ENCODE results near the gene SAPCD1.

The SAPCD1 gene

GRCh38 chr6:31728767-31729514, 33.5 kb upstream of the SAPCD1 start, which contains the start of gene DDAH2:
Gene DDAH2 (minus strand): TSS chr6:31729299. CDS start chr6:31729161, 138 bp downstream.
- Histone ChIP-seq H3K27me3 (no peaks in the 10 kb centered on the region), H3K36me3 (peaks cover 71% of the 10 kb centered on the region), H3K9ac (peak within 1 kb of the TSS; percentile 89), H3K9me3 (no peaks in the 10 kb centered on the region), H3K4me3 (peak within 1 kb of the TSS; percentile 94), H3K4me2 (peak within 1 kb of the TSS; percentile 99), H4K20me1 (peaks cover 77% of the 10 kb centered on the region), H3K27ac (peak within 1 kb of the TSS; percentile 88), H3K4me1 (peaks cover 91% of the 10 kb centered on the region)
- no peak for TF ChIP-seq Cebpa-rat (IDR thresholded peaks at IDR 0.05)

DNA sequence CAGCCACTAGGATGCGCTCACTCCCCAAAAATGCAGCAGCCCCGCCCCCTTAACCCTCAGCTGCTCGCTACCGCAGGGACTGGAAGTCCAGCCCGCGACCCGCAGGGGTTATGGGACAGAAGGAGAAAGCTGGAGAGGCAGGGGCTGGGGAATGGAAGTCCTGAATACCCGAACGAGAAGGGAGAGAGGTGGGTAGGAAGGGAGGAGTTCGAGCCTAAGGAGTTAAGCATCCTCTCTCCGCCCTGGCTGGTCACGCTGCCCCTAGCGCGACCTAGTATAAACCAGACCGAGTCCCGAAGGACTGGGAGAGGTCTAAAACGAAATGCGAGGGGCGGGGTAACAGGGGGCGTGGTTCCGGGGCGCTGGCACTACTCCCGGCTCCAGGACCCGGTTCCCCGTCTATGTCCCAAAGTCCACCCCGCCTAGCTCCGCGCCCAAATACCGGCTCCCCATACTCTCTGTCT, 32.9 kb upstream of the SAPCD1 start:
- Histone ChIP-seq H3K9me3 (no peaks in the 10 kb centered on the region), H3K4me1 (peaks cover 91% of the 10 kb centered on the region), H3K27me3 (no peaks in the 10 kb centered on the region), H3K4me2 (peak overlapping the region; percentile 99), H4K20me1 (peaks cover 77% of the 10 kb centered on the region), H3K4me3 (peak overlapping the region; percentile 94), H3K36me3 (peaks cover 70% of the 10 kb centered on the region), H3K27ac (peak overlapping the region; percentile 88), H3K9ac (peak overlapping the region; percentile 89)
- TF ChIP-seq Cebpa-rat (IDR thresholded peaks at IDR 0.05) = no peak

- Histone ChIP-seq H4K20me1 (peaks cover 74% of the 10 kb centered on the region), H3K36me3 (peaks cover 70% of the 10 kb centered on the region), H3K4me3 (peak overlapping the region; percentile 94), H3K9ac (peak overlapping the region; percentile 89), H3K4me1 (peaks cover 87% of the 10 kb centered on the region), H3K9me3 (no peaks in the 10 kb centered on the region), H3K4me2 (peak overlapping the region; percentile 99), H3K27me3 (no peaks in the 10 kb centered on the region), H3K27ac (peak overlapping the region; percentile 88)
- no peak for TF ChIP-seq Cebpa-rat (IDR thresholded peaks at IDR 0.05)
Measured at GRCh38 chr6:31729979-31730630, 32.4 kb upstream of the SAPCD1 start.

DNA sequence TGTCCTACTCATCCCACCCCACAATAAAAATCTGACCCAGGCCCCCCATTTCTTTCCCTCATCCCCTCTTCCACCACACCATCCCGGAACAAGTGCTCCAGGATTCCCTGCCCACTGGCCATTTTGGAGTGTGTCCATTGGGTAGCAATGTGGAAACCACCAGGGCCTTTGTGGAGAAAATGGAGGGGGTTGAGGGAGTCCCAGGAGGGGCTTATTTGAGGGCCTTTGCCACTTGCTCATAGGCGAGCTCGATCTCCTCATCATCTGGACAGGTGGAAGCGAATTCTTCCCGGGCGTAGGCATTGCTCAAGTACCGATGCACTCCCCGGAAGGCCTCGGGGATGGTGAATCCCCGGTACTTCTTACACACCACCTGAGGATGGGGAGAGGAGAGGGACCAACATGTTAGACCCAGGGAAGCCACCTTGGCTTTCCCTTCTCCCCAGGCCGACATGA, 31.8 kb upstream of the SAPCD1 start:
- H4K20me1 ChIP-seq = peaks cover 74% of the 10 kb centered on the region
- peak overlapping the region; percentile 94 for H3K4me3 ChIP-seq
- H3K4me1 ChIP-seq = peaks cover 81% of the 10 kb centered on the region
- TF ChIP-seq Cebpa-rat (IDR thresholded peaks at IDR 0.05) = no peak
- H3K9ac ChIP-seq = peak overlapping the region; percentile 89; the same call in 1 of the 2 replicates
- H3K27me3 ChIP-seq = no peaks in the 10 kb centered on the region
- H3K36me3 ChIP-seq = peaks cover 67% of the 10 kb centered on the region
- no peaks in the 10 kb centered on the region for H3K9me3 ChIP-seq
- H3K4me2 ChIP-seq = peak overlapping the region; percentile 99
- H3K27ac ChIP-seq = 0 out of 2 replicates have a peak overlapping the region, but pooled peaks have one; percentile 88

- H3K9ac ChIP-seq = no peak overlapping the region
- no peak overlapping the region for H3K4me3 ChIP-seq
- H3K27ac ChIP-seq = no peak overlapping the region
- peak overlapping the region; percentile 20; the same call in 1 of the 2 replicates for H3K4me2 ChIP-seq
- peaks cover 72% of the 10 kb centered on the region for H3K4me1 ChIP-seq
- H3K36me3 ChIP-seq = peaks cover 53% of the 10 kb centered on the region
- TF ChIP-seq Cebpa-rat (IDR thresholded peaks at IDR 0.05) = no peak
- peaks cover 63% of the 10 kb centered on the region for H4K20me1 ChIP-seq
- H3K27me3 ChIP-seq = no peaks in the 10 kb centered on the region
- H3K9me3 ChIP-seq = no peaks in the 10 kb centered on the region
Measured at GRCh38 chr6:31732029-31732428, 30.4 kb upstream of the SAPCD1 start.

- Histone ChIP-seq H3K27me3 (no peaks in the 10 kb centered on the region), H3K4me2 (peak overlapping the region; percentile 98), H3K4me3 (peak overlapping the region; percentile 89), H3K36me3 (peaks cover 45% of the 10 kb centered on the region), H4K20me1 (peaks cover 49% of the 10 kb centered on the region), H3K4me1 (peaks cover 69% of the 10 kb centered on the region), H3K9ac (peak overlapping the region; percentile 97), H3K9me3 (no peaks in the 10 kb centered on the region), H3K27ac (peak overlapping the region; percentile 99)
- TF ChIP-seq Cebpa-rat (IDR thresholded peaks at IDR 0.05) = no peak
Measured at GRCh38 chr6:31733734-31734133, 28.7 kb upstream of the SAPCD1 start.

- Histone ChIP-seq H3K9me3 (no peaks in the 10 kb centered on the region), H3K36me3 (peaks cover 43% of the 10 kb centered on the region), H3K4me1 (peaks cover 70% of the 10 kb centered on the region), H3K9ac (peak overlapping the region; percentile 97), H3K27ac (peak overlapping the region; percentile 99), H4K20me1 (peaks cover 43% of the 10 kb centered on the region), H3K27me3 (no peaks in the 10 kb centered on the region), H3K4me3 (peak overlapping the region; percentile 89), H3K4me2 (peak overlapping the region; percentile 98)
- TF ChIP-seq Cebpa-rat (IDR thresholded peaks at IDR 0.05) = no peak
Measured at GRCh38 chr6:31734247-31734820, 28.1 kb upstream of the SAPCD1 start.

DNA sequence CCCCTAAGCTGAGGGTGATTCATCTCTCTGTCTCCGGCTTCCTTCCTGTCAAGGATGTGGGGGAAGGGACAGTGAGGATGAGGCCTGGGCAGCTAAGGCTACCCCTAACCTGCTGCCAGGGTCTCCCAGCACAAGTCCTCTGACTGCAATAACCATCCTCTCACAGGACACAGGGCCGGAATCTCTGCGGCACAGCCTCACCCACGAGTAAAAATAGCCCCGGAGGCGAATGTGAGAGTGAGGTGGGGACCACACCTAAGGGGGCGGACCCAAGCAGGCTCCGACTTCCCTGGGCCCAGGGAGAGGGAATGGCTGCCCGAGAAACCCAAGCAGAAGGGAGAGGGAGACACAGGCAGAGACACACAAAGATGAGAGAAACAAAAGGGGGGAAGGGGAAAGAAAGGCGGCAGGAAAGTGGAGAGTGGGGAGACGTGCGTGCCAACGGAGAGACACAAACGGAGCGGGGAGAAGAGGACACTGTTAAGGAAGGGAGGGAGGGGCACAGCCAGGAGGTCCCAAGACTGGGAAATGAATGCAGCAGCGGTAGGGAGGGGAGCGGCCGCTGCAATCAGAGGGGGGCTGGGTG, 27.5 kb upstream of the SAPCD1 start:
- peaks cover 72% of the 10 kb centered on the region for H3K4me1 ChIP-seq
- H3K4me2 ChIP-seq = peak overlapping the region; percentile 98
- no peak for TF ChIP-seq Cebpa-rat (IDR thresholded peaks at IDR 0.05)
- H4K20me1 ChIP-seq = peaks cover 43% of the 10 kb centered on the region
- peak overlapping the region; percentile 89 for H3K4me3 ChIP-seq
- peaks cover 43% of the 10 kb centered on the region for H3K36me3 ChIP-seq
- H3K27me3 ChIP-seq = no peaks in the 10 kb centered on the region
- peak overlapping the region; percentile 99 for H3K27ac ChIP-seq
- H3K9ac ChIP-seq = peak overlapping the region; percentile 97
- H3K9me3 ChIP-seq = no peaks in the 10 kb centered on the region

GRCh38 chr6:31736021-31736767, 26.3 kb upstream of the SAPCD1 start, which contains the start of gene CLIC1:
Gene CLIC1 (minus strand): TSS chr6:31736530. CDS start chr6:31736300, 230 bp downstream.
- no peak for TF ChIP-seq Cebpa-rat (IDR thresholded peaks at IDR 0.05)
- Histone ChIP-seq H3K4me3 (peak within 1 kb of the TSS; percentile 89), H3K4me2 (peak within 1 kb of the TSS; percentile 98), H3K4me1 (peaks cover 68% of the 10 kb centered on the region), H3K36me3 (peaks cover 34% of the 10 kb centered on the region), H3K27me3 (no peaks in the 10 kb centered on the region), H3K27ac (peak within 1 kb of the TSS; percentile 99), H4K20me1 (peaks cover 33% of the 10 kb centered on the region), H3K9me3 (no peaks in the 10 kb centered on the region), H3K9ac (peak within 1 kb of the TSS; percentile 97)

All from BLaER1 (cell line).